Measurements from ENCODE around the gene ADAMTS9.

ADAMTS9 gene

GRCh38 chr3:64651741-64652241, 36.0 kb downstream of the ADAMTS9 start:
- DNase-seq (ENCODE audit: low read depth in 2 of 2): no peak

GRCh38 chr3:64651303-64651702, 36.5 kb downstream of the ADAMTS9 start:
- DNase-seq (ENCODE audit: low read depth in 2 of 2): no peak

GRCh38 chr3:64650715-64651114, 37.1 kb downstream of the ADAMTS9 start:
- peak; percentile 55 to 59 for DNase-seq (ENCODE audit: low read depth in 2 of 2)

DNA sequence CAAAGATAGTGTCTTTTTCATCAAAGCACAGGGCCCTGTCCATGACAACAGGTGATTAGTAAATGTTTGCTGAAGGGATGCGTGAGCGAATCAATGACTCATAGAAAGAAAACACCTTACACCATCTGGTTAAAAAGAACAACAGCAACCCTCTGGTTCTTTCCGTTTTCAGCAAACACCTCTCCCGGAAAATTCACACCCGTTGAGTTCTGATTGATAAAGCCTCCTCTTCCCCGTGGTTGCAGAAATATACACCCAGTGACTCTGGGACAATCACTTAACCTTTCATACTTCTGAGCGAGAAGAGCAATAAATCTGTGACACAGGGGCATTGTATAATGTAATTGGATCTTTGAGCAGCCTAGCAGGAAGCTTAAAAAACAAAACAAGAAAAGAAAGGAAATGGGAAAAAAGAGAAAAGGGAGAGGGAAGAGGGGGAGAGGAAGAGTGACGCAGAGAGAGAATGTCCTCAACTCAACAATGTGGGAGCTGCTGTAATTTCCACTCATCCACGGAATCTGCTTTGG, 37.6 kb downstream of the ADAMTS9 start:
- DNase-seq (ENCODE audit: low read depth in 2 of 2): no peak

DNA sequence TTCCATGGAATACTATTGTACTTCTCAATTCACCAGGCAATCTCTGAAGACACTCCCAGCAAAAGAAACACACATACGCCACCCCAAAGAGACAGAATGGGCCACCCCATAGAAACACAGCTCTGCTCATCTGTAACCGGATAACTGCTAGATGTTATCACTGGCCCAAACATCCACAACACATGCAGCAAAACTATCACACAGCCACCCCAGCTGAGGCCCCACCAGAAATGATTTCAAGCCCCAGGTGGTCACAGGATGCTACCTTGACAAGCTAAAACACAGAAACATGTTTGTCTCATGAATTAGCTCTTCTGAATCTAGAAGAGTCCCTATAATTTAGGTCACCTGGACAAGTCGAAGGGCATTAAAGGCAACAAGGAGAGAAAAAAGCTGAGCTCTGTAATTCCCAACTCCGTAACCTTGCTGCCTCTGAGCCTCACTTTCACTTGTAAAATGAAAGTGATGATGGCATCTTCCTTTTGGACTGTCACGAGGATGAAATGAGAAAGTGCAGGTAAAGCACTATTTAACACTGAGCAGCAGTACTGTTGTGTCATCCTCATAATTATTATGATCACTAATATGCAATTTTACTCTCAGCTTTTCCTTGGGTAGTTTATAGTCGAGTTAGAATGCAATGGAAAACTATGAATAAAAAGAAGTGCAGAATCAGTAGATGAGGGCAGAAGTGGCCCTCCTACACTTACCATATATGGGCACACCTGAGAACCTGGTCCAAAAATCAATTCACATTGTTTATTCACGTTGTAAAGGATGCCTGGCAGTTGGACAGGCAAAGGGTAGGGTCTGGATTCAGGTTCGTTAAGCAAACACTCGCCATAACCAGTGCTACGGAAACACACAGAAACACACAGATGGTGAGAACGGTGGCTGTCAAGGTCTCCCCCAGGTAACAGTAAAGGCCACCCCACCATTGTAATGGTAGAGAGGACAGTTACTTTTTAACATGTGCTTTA, 38.6 kb downstream of the ADAMTS9 start:
- DNase-seq (ENCODE audit: low read depth in 2 of 2): no peak

DNA sequence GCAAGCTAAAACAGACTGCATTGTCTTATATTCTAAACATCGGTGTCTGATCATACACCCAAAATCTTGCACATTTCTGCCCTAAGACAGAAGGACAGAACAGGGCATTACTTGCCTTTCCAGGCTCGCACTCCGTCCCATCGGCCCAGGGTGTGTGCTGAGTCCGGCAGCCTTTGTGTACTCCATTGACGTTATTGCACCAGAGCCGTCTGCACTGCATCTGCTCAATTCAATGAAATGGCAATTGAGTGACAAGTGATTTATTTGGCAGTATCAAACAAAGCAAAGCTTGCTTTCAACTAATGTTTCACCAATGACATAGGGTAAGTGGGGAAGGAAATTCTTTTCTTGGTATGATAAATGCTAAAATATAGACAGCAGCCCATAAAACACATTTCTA, 40.0 kb downstream of the ADAMTS9 start:
- no peak for DNase-seq (ENCODE audit: low read depth in 2 of 2)

DNA sequence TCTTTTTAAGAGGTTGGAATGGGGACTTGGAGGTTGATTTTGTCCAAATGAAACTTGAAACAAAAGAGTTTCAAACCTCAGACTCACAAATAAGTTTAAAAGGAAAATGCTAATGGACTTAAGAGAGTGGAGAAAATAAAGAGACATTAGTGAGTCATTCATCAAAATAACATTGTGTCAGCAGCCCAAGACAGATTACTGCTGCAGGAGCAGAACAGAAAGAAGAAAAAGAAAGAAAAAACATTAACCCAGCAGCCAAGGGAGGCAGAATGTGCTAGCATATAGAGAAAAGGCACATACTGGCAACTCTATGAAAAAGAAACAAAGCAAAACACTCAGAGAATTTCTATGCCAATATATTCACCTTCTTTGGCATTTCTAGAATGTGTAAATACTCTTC, 42.6 kb downstream of the ADAMTS9 start:
- DNase-seq (ENCODE audit: low read depth in 2 of 2): no peak

DNA sequence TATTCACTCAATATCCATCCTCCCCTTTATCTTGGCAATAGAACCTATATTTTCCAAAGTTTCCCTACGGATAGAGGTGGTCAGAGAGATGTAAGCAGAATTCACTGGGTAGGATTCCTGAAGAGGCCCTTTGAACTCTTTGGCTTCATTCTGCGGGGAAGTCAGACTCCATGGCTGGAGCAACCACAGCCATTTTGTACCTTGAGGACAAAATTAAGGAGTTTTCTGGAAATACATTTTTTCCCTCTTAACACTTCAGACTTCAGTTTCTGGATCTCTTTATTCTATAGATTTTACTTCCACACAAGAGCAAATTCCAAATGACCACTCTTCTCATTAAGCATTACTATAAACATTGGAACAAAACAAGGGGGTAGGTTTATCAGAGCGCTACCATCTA, 43.3 kb downstream of the ADAMTS9 start:
- DNase-seq (ENCODE audit: low read depth in 2 of 2): no peak

- no peak for DNase-seq (ENCODE audit: low read depth in 2 of 2)
Measured at GRCh38 chr3:64642327-64643151, 45.3 kb downstream of the ADAMTS9 start.

- no peak for DNase-seq (ENCODE audit: low read depth in 2 of 2)
Measured at GRCh38 chr3:64638981-64639481, 48.8 kb downstream of the ADAMTS9 start.

GRCh38 chr3:64638511-64638910, 49.3 kb downstream of the ADAMTS9 start:
- no peak for DNase-seq (ENCODE audit: low read depth in 2 of 2)

GRCh38 chr3:64634417-64634816, 53.4 kb downstream of the ADAMTS9 start:
- no peak for DNase-seq (ENCODE audit: low read depth in 2 of 2)

DNA sequence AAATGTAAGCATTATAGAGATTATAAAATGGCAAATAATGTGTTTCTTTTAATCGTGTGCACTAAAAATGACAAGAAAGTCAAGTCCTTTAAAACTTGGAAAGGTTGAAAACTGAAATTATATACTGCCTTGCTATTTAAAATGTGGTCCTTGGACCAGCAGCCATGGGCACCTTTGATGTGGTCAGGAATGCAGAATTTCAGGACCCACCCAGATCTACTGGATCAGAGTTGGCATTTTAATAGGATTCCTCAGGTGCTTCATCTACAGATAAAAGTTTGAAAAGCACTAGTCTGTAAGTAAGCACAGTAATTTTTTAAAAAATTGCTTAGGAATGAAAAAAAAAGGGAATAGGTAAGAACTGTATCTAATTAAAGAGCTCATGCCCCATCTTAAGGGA, 55.8 kb downstream of the ADAMTS9 start:
- no peak for DNase-seq (ENCODE audit: low read depth in 2 of 2)

GRCh38 chr3:64627471-64628321, 60.1 kb downstream of the ADAMTS9 start:
- DNase-seq (ENCODE audit: low read depth in 2 of 2): no peak

DNA sequence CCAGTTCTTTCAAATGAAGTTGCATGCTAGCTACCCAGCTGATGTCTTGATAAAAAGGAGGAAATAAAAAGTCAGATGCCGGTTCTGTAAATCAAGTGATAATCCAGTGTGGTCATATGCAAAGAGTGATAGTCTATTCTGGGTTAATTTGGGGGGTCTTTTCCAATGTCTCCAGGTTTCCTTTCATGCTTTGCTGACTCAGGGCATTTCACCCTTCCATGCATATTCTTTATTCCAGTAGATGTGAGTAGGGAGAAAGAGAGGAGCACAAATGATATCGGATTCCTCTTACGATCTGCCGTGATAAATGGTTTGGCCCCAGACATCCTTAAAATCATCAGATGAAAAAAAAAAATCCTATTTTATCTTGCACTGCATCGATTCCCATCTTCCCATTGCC, 60.8 kb downstream of the ADAMTS9 start:
- DNase-seq (ENCODE audit: low read depth in 2 of 2): no peak

DNA sequence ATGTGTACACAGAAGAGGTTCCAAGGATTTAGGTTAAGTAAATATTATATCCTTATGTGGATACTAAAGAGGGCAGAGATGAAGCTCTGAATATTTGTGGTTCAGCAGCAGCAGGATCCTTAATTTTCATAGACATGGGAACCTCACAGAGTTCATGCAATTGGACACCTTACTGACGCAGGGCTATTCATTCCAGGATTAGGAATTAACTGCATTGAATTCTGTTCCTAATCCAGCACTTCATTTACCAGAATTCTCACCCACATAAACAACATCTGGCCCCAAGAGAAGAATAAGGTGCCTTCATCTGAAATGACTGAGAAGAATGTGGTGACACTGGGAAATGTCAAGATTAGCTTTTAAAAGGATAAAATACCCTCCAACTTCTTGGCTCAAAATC, 62.4 kb downstream of the ADAMTS9 start:
- no peak for DNase-seq (ENCODE audit: low read depth in 2 of 2)

DNA sequence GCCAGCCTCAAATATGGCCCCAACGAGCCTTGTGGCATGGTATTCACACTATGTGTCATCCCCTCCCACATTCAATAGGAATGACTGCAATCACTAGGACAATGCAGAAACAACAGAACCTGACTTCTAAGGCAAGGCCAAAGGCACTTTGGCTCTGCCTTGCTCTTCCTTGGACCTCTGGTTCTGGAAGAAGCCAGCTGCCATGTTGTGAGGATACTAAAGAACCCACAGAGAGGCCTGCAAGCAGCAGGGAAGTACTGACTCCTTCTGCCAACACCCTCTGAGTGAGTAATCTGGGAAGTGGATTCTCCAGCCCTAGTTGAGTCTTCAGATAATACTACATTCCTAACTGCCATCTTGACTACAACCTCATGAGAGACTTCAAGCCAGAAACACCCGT, 64.7 kb downstream of the ADAMTS9 start:
- no peak for DNase-seq (ENCODE audit: low read depth in 2 of 2)

- no peak for DNase-seq (ENCODE audit: low read depth in 2 of 2)
Measured at GRCh38 chr3:64621726-64622395, 65.9 kb downstream of the ADAMTS9 start.

DNA sequence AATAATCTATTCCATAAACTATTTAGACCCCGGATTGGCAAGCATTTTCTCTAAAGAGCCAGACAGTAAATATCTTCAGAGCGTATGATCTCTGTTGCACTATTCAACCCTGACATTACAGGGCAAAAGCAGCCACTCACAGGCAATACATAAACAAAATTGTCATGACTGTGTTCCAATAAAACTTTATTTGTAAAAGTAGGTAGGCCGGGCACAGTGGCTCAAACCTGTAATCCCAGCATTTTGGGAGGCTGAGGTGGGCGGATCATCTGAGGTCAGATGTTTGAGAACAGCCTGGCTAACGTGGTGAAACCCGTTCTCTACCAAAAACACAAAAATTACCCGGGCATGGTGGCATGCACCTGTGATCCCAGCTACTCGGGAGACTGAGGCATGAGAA, 66.5 kb downstream of the ADAMTS9 start:
- no peak for DNase-seq (ENCODE audit: low read depth in 2 of 2)

DNA sequence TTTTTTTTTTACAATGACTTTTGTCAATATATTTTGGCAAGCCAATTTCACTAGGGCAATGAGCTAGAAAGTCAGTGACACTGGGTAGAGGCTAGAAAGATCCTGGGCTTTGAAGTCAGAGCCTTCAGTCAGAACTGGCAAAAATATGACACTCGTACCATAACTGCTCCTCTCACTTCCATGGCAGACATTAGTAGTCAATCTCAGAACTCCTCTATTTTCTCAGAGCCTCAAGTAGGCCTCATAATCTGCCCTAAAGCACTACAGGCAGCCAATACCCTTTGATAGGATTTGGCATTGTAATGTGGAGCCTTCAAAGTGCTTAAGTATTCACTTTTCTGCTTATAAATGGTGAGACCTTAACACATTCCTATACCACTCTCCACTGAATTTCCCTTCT, 67.8 kb downstream of the ADAMTS9 start:
- DNase-seq (ENCODE audit: low read depth in 2 of 2): no peak

DNA sequence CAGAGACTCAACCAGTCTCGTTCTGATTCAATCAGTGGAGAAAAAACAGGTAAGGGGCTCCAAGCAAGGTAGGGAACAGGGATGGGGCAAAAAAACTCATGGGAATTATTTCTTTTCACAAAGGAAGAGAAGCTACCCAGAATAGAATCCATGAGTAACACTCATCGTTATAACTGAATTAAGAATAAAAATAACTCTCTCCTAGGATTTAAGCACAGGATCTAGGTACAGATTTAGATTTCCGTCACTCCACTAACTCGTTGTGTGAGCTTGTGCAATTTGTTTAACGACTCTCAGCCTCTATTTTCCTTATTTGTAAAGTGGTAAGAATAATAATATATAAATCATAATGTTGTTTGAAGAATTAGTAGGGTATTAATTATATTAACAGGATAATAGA, 68.6 kb downstream of the ADAMTS9 start:
- no peak for DNase-seq (ENCODE audit: low read depth in 2 of 2)

Measured in fibroblast of skin of left biceps (primary cell).